H54 (cell line): ENCODE measurements around the gene HBA2.
"Not testable (repeated sequence)": the region's sequence is repeated elsewhere in the genome, so short reads cannot be mapped to it uniquely, and the experiment has no call there.

Source experiments
- DNase-seq: peaks from one replicate; pipeline ENCODE4 v3.0.0; 2011; ENCODE audit warnings: low spot score, mixed read lengths; ENCODE audit not compliant: insufficient read length
- FAIRE-seq: peaks from 3 replicates; lab custom pipeline; 2011; peaks lifted over from hg19 to GRCh38; lab: Jason Lieb, UNC
- POLR2A ChIP-seq: IDR thresholded peaks from 2 replicates; pipeline ENCODE4 v1.6.1; 2011; ENCODE audit warnings: low read depth, mild to moderate bottlenecking, low read length

HBA2 gene

GRCh38 chr16:164827-165538 lies 7.7 kb upstream of the HBA2 start:
- TF ChIP-seq POLR2A: no peak
- no peak for FAIRE-seq
- DNase-seq: no peak

DNA sequence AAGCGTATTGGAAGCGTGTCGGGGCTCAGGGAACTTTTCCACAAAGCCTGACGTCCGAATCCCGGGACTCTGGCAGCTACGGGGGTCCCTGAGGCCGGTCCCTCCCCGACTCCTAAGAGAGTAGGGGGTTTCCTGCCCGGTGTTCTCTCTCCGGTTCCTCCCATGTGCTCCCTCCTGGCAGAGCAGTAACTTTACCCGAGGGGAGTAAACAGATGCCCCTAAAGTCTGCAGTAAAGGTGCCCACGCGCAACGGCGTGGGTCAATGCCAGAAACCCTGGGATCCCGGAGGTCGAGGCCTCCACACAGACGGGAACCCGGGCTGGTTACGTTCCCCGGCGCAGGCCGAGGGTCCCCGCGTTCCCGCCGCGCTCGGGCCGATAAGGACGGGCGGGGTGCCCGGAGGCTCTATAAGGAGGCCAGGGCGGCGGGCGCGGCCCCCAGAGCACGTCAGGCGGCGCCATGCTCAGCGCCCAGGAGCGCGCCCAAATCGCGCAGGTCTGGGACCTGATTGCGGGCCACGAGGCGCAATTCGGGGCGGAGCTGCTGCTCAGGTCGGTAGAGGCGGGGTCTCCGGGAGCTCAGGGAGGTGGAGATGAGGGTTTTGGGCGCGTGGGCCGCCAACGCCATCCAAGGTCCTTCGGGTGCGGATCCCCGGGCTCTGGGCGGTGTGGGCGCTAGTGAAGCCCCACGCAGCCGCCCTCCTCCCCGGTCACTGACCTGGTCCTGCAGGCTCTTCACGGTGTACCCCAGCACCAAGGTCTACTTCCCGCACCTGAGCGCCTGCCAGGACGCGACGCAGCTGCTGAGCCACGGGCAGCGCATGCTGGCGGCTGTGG lies 6.9 kb upstream of the HBA2 start, which contains the start of gene HBM:
HBM (plus strand) TSS at position 440 of the 836 bp plus-strand sequence; CDS start at position 460, 20 bp downstream.
- TF ChIP-seq POLR2A: no peak
- FAIRE-seq: no peak
- no peak for DNase-seq

GRCh38 chr16:166375-167121 lies 6.1 kb upstream of the HBA2 start:
- no peak for FAIRE-seq
- TF ChIP-seq POLR2A: no peak
- no peak for DNase-seq

- no peak for DNase-seq
- TF ChIP-seq POLR2A: no peak
- no peak for FAIRE-seq
These were observed 5.5 kb upstream of the HBA2 start for GRCh38 chr16:167122-167690.

GRCh38 chr16:168424-168823 lies 4.3 kb upstream of the HBA2 start:
- no peak for TF ChIP-seq POLR2A
- FAIRE-seq (no peak), DNase-seq (no peak)

DNA sequence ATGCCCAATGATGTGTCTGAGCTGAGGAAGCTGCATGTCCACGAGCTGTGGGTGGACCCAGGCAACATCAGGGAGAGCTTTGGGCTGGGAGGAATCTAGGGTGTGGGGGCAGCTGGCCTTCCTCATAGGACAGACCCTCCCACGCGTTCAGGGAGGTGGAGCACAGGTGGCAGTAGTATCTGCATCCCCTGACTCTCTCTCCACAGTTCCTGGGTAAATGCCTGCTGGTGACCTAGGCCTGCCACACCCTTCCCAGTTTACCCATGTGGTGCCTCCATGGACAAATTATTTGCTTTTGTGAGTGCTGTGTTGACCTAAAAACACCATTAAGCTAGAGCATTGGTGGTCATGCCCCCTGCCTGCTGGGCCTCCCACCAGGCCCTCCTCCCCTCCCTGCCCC lies 3.7 kb upstream of the HBA2 start:
- DNase-seq: no peak
- no peak for TF ChIP-seq POLR2A
- FAIRE-seq: no peak

- DNase-seq, FAIRE-seq: not testable (repeated sequence)
These were observed 2.6 kb upstream of the HBA2 start for GRCh38 chr16:170088-170507.

GRCh38 chr16:170788-171187 lies 1.9 kb upstream of the HBA2 start:
- DNase-seq (no peak), FAIRE-seq (no peak)
- TF ChIP-seq POLR2A: no peak

- FAIRE-seq, DNase-seq: not testable (repeated sequence)
These were observed 657 bp downstream of the HBA2 start for GRCh38 chr16:173211-173854.

DNA sequence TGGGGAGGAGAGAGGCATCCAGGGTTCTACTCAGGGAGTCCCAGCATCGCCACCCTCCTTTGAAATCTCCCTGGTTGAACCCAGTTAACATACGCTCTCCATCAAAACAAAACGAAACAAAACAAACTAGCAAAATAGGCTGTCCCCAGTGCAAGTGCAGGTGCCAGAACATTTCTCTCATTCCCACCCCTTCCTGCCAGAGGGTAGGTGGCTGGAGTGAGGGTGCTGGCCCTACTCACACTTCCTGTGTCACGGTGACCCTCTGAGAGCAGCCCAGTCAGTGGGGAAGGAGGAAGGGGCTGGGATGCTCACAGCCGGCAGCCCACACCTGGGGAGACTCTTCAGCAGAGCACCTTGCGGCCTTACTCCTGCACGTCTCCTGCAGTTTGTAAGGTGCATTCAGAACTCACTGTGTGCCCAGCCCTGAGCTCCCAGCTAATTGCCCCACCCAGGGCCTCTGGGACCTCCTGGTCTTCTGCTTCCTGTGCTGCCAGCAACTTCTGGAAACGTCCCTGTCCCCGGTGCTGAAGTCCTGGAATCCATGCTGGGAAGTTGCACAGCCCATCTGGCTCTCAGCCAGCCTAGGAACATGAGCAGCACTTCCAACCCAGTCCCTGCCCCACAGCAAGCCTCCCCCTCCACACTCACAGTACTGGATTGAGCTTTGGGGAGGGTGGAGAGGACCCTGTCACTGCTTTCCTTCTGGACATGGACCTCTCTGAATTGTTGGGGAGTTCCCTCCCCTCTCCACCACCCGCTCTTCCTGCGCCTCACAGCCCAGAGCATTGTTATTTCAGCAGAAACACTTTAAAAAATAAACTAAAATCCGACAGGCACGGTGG lies 1.5 kb downstream of the HBA2 start:
- FAIRE-seq: not testable (repeated sequence)

DNA sequence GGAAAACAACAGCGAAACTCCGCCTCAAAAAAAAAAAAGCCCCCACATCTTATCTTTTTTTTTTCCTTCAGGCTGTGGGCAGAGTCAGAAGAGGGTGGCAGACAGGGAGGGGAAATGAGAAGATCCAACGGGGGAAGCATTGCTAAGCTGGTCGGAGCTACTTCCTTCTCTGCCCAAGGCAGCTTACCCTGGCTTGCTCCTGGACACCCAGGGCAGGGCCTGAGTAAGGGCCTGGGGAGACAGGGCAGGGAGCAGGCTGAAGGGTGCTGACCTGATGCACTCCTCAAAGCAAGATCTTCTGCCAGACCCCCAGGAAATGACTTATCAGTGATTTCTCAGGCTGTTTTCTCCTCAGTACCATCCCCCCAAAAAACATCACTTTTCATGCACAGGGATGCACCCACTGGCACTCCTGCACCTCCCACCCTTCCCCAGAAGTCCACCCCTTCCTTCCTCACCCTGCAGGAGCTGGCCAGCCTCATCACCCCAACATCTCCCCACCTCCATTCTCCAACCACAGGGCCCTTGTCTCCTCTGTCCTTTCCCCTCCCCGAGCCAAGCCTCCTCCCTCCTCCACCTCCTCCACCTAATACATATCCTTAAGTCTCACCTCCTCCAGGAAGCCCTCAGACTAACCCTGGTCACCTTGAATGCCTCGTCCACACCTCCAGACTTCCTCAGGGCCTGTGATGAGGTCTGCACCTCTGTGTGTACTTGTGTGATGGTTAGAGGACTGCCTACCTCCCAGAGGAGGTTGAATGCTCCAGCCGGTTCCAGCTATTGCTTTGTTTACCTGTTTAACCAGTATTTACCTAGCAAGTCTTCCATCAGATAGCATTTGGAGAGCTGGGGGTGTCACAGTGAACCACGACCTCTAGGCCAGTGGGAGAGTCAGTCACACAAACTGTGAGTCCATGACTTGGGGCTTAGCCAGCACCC lies 2.6 kb downstream of the HBA2 start:
- FAIRE-seq (no peak), DNase-seq (no peak)
- no peak for TF ChIP-seq POLR2A

More for the DNA sequence above, 1.5 kb downstream of the HBA2 start:
- DNase-seq: not testable (repeated sequence)

- FAIRE-seq, DNase-seq: not testable (repeated sequence)
These were observed 3.3 kb downstream of the HBA2 start for GRCh38 chr16:176006-176405.

DNA sequence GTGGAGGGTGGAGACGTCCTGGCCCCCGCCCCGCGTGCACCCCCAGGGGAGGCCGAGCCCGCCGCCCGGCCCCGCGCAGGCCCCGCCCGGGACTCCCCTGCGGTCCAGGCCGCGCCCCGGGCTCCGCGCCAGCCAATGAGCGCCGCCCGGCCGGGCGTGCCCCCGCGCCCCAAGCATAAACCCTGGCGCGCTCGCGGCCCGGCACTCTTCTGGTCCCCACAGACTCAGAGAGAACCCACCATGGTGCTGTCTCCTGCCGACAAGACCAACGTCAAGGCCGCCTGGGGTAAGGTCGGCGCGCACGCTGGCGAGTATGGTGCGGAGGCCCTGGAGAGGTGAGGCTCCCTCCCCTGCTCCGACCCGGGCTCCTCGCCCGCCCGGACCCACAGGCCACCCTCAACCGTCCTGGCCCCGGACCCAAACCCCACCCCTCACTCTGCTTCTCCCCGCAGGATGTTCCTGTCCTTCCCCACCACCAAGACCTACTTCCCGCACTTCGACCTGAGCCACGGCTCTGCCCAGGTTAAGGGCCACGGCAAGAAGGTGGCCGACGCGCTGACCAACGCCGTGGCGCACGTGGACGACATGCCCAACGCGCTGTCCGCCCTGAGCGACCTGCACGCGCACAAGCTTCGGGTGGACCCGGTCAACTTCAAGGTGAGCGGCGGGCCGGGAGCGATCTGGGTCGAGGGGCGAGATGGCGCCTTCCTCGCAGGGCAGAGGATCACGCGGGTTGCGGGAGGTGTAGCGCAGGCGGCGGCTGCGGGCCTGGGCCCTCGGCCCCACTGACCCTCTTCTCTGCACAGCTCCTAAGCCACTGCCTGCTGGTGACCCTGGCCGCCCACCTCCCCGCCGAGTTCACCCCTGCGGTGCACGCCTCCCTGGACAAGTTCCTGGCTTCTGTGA lies 4.1 kb downstream of the HBA2 start, which contains the start of gene HBA1:
HBA1 (plus strand) TSS at position 204 of the 906 bp plus-strand sequence; CDS start at position 241, 37 bp downstream.
- not testable (repeated sequence) for FAIRE-seq, DNase-seq
